Measurements from ENCODE around the gene TMEM17. TPM values are rescaled to one million over a fixed set of nuclear protein-coding genes. Genes with fewer than 3 reads are reported as not detected.

Gene TMEM17
- total and polyA plus RNA-seq, 2 of the 13 experiments (the other 11 are each of a cell fraction or from before 2014, with no cell fraction given), result 0.22 to 0.50 TPM

- TF ChIP-seq MYC (CRISPR knock-in tag; IDR thresholded peaks at IDR 0.05; ENCODE audit: borderline replicate concordance) (peak; percentile 35; the same call in 1 of the 2 replicates), ZNF747 (CRISPR knock-in tag; IDR thresholded peaks at IDR 0.05; ENCODE audit: borderline replicate concordance) (peak; percentile 60; the same call in 1 of the 2 replicates), PHF8 (CRISPR knock-in tag; IDR thresholded peaks at IDR 0.05) (no peak), TEAD3 (CRISPR knock-in tag; optimal IDR thresholded peaks at IDR 0.05; ENCODE audit: borderline replicate concordance) (no peak), FOXA1 (IDR thresholded peaks at IDR 0.05) (no peak), FOXA1 (CRISPR knock-in tag; IDR thresholded peaks at IDR 0.05) (peak; percentile 76), ZNF225 (CRISPR knock-in tag; IDR thresholded peaks at IDR 0.05) (peak; percentile 38; the same call in 1 of the 2 replicates), ZNF558 (CRISPR knock-in tag; IDR thresholded peaks at IDR 0.05; ENCODE audit: borderline replicate concordance) (no peak), ZNF224 (CRISPR knock-in tag; IDR thresholded peaks at IDR 0.05) (no peak), ZFP91 (CRISPR knock-in tag; IDR thresholded peaks at IDR 0.05; ENCODE audit: borderline replicate concordance) (peak; percentile 42; the same call in 1 of the 2 replicates), ZNF296 (CRISPR knock-in tag; conservative IDR thresholded peaks at IDR 0.05) (no peak), NR1H2 (CRISPR knock-in tag; IDR thresholded peaks at IDR 0.05; ENCODE audit: borderline replicate concordance, low read depth) (no peak), JUND (CRISPR knock-in tag; IDR thresholded peaks at IDR 0.05) (peak; percentile 70), POGK (CRISPR knock-in tag; conservative IDR thresholded peaks at IDR 0.05) (0 out of 2 replicates have a peak, but pooled peaks have one; percentile 30), YEATS4 (CRISPR knock-in tag; IDR thresholded peaks at IDR 0.05; ENCODE audit: borderline replicate concordance) (peak; percentile 75)
- TF ChIP-seq, protein P1, sequence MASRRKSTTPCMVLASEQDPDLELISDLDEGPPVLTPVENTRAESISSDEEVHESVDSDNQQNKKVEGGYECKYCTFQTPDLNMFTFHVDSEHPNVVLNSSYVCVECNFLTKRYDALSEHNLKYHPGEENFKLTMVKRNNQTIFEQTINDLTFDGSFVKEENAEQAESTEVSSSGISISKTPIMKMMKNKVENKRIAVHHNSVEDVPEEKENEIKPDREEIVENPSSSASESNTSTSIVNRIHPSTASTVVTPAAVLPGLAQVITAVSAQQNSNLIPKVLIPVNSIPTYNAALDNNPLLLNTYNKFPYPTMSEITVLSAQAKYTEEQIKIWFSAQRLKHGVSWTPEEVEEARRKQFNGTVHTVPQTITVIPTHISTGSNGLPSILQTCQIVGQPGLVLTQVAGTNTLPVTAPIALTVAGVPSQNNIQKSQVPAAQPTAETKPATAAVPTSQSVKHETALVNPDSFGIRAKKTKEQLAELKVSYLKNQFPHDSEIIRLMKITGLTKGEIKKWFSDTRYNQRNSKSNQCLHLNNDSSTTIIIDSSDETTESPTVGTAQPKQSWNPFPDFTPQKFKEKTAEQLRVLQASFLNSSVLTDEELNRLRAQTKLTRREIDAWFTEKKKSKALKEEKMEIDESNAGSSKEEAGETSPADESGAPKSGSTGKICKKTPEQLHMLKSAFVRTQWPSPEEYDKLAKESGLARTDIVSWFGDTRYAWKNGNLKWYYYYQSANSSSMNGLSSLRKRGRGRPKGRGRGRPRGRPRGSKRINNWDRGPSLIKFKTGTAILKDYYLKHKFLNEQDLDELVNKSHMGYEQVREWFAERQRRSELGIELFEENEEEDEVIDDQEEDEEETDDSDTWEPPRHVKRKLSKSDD (CRISPR knock-in tag; IDR thresholded peaks at IDR 0.05; ENCODE audit: low read depth), result no peak
- TF ChIP-seq, protein P2, sequence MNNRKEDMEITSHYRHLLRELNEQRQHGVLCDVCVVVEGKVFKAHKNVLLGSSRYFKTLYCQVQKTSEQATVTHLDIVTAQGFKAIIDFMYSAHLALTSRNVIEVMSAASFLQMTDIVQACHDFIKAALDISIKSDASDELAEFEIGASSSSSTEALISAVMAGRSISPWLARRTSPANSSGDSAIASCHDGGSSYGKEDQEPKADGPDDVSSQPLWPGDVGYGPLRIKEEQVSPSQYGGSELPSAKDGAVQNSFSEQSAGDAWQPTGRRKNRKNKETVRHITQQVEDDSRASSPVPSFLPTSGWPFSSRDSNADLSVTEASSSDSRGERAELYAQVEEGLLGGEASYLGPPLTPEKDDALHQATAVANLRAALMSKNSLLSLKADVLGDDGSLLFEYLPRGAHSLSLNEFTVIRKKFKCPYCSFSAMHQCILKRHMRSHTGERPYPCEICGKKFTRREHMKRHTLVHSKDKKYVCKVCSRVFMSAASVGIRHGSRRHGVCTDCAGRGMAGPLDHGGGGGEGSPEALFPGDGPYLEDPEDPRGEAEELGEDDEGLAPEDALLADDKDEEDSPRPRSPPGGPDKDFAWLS (CRISPR knock-in tag; IDR thresholded peaks at IDR 0.05; ENCODE audit: borderline replicate concordance), result no peak
These were observed 38.3 kb downstream of the TMEM17 start (continued) for GRCh38 chr2:62467475-62468321.
